ENCODE measurements around the gene SERPINA5.

The SERPINA5 gene, protein sequence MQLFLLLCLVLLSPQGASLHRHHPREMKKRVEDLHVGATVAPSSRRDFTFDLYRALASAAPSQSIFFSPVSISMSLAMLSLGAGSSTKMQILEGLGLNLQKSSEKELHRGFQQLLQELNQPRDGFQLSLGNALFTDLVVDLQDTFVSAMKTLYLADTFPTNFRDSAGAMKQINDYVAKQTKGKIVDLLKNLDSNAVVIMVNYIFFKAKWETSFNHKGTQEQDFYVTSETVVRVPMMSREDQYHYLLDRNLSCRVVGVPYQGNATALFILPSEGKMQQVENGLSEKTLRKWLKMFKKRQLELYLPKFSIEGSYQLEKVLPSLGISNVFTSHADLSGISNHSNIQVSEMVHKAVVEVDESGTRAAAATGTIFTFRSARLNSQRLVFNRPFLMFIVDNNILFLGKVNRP

DNA sequence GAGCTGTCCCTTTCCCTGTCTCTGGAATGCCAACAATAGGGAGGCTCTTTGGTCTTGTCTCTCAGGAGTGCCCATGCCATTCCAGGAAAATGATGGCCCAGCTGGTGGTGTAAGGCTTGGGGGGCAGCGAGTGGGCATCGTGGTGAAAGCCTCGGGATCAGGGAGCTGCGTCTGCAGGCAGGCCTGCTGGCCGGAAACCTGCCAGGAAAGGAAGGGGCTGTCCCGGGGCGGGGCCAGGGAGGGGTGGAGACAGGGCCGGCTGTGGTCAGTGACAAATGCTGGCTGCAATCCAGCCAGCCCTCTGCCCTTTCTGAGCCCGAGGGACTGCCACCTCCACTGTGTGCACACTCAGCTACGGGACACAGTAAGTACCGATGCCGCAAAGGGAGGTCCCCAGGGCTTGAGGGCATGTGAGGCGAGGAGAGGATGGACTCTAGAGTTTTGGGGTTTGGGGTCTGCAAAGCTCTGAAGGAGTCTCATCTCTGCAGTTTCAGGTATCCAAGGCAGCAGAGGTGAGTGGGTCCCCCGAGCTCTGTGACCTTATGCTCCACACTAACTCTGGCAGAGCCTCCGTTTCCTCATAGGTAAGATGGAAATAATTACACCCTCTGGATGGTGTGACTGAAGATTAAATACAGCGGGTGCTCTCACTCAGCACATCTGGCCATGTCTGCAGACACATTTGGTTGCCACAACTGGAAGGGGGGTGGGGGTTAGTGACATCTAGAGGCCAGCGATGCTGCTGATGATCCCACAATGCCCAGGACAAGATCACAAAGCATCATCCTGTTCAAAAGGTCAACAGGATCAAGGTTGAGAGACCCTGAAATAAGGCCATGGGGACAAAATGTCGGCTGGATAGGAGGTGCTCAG, at the start of gene SERPINA5:
Gene SERPINA5, plus strand, starts transcription at position 300 of the 873 bp plus-strand sequence. CDS start 5,937 bp downstream, outside the sequence.
- no peaks in the 10 kb centered on the region for H3K4me1 ChIP-seq
- DNase-seq (ENCODE audit: low spot score in 2 of 2), result peak in 1 of 2 experiments; percentile 34
- in situ Hi-C loops (cut with MboI; ENCODE audit: low sequenced_read_pairs), result no loop called here

GRCh38 chr14:94532447-94532846, 48.8 kb upstream of the SERPINA5 start:
- no peak overlapping the region for H3K4me3 ChIP-seq
- in situ Hi-C loops (cut with MboI; ENCODE audit: low sequenced_read_pairs), result no loop called here
- peaks cover 8% of the 10 kb centered on the region; the same call in 1 of the 2 replicates for H3K27me3 ChIP-seq (ENCODE audit: low read depth)
- H3K36me3 ChIP-seq (replicated peaks), result no peaks in the 10 kb centered on the region
- H3K4me1 ChIP-seq, result no peaks in the 10 kb centered on the region
- DNase-seq (ENCODE audit: low spot score in 2 of 2), result no peak
- H3K9me3 ChIP-seq, result peaks cover 2% of the 10 kb centered on the region; the same call in 1 of the 2 replicates

More for the DNA sequence above, at the start of gene SERPINA5:
- H3K36me3 ChIP-seq (replicated peaks), result no peaks in the 10 kb centered on the region
- H3K27me3 ChIP-seq (ENCODE audit: low read depth), result no peaks in the 10 kb centered on the region; the same call in none of the 2 replicates
- no peak within 1 kb of the TSS for H3K4me3 ChIP-seq
- H3K9me3 ChIP-seq, result no peaks in the 10 kb centered on the region

DNA sequence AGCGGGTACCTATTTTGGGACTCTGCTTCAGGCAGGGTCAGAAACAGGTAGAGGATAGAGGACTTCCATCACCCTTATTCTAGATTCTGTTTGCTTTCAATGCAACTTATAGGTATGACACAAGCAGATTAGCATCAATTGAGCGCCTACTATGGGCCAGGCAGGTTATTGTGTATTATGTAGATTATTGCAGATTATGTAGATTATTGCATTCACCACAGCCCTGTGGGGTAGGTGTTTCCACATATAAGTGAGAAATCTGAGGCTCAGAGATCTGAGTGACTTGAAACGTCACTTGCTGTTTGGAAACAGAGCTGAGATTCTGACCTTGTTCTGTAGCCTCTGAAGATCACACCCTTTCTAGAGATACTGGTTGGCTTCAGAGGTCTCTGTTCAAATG, 45.7 kb upstream of the SERPINA5 start:
- H3K4me3 ChIP-seq, result no peak overlapping the region
- H3K4me1 ChIP-seq, result no peaks in the 10 kb centered on the region
- in situ Hi-C loops (cut with MboI; ENCODE audit: low sequenced_read_pairs), result no loop called here
- H3K27me3 ChIP-seq (ENCODE audit: low read depth), result peaks cover 8% of the 10 kb centered on the region; the same call in 1 of the 2 replicates
- no peak for DNase-seq (ENCODE audit: low spot score in 2 of 2)
- H3K9me3 ChIP-seq, result peaks cover 2% of the 10 kb centered on the region; the same call in 1 of the 2 replicates
- no peaks in the 10 kb centered on the region for H3K36me3 ChIP-seq (replicated peaks)

DNA sequence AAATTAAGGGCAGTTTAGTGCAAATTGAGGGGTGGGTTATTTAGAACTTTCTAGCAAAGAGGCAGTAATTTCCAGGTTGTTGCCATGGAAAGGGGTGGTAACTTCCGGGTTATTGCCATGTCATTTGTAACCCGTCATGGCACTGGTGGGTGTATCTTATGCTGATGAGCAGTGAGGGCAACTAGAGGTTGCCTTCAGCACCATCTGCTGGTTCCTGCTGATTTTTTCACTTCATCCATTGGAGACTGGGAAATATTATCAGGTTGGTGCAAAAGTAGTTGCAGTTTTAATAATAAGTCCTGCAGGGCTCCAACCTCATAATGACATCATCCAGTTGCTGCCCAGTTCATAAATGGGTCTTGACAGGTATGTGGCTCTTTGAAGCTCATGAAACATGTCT, 44.4 kb upstream of the SERPINA5 start:
- H3K4me3 ChIP-seq, result no peak overlapping the region
- no peaks in the 10 kb centered on the region for H3K4me1 ChIP-seq
- H3K9me3 ChIP-seq, result no peaks in the 10 kb centered on the region
- peak; percentile 12 to 28 for DNase-seq (ENCODE audit: low spot score in 2 of 2)
- in situ Hi-C loops (cut with MboI; ENCODE audit: low sequenced_read_pairs), result no loop called here
- peaks cover 5% of the 10 kb centered on the region; the same call in 1 of the 2 replicates for H3K27me3 ChIP-seq (ENCODE audit: low read depth)
- H3K36me3 ChIP-seq (replicated peaks), result no peaks in the 10 kb centered on the region

DNA sequence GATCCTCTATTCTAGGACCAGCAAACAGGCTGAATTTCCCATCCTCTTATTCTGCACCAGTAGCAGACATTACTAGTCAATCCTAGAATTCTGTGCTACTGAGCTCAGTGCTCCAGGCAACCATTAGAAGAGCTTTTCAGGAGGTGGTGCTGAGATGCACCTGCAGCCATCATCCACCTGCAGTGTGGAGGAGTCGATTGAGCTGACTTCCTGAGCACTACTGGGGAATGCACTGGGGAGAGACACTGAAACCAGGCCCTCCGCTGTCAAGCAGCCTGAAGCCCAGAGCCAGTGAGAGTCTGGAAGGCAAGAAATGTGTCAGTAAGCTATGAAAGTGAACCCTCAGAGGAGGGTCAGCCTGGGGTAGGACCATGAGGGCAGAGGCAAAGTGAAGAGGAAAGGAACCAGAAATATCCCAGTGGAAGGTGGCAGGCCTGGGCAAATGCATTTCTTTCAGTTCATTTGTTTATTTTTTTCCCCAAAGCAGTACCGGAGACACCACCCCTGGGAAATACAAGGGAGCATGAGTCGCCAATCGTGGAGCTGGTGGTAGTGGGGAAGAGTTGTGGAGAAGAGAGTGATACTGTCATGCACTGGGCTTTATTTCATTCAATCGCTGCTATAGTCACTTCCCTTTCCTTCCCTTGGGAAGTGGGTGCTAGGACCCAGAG, 43.0 kb upstream of the SERPINA5 start:
- Histone ChIP-seq H3K27me3 (ENCODE audit: low read depth) (no peaks in the 10 kb centered on the region), H3K4me3 (no peak overlapping the region), H3K9me3 (no peaks in the 10 kb centered on the region), H3K36me3 (replicated peaks) (no peaks in the 10 kb centered on the region), H3K4me1 (no peaks in the 10 kb centered on the region)
- no peak for DNase-seq (ENCODE audit: low spot score in 2 of 2)
- in situ Hi-C loops (cut with MboI; ENCODE audit: low sequenced_read_pairs), result no loop called here

DNA sequence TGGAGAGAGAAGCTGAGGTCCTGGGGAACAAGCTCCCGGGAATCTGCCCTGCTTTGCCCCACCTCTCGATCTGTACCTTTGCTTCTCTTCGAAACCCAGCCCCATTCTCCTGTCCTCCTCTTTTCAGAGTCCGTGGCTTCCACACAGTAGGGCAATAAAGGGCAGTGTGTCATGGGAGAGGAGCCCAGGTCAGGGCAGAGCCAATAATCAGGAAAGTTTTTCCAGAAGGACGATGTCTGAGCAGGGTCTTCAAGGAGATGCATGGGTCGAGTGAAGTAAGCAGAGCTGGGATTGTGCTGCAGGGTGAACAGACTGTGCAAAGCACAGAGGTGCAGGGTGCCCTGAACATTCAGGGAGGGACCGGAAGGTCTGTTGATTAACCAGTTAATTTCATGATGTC, 42.0 kb upstream of the SERPINA5 start:
- in situ Hi-C loops (cut with MboI; ENCODE audit: low sequenced_read_pairs), result no loop called here
- no peak overlapping the region for H3K4me3 ChIP-seq
- DNase-seq (ENCODE audit: low spot score in 2 of 2), result no peak
- H3K27me3 ChIP-seq (ENCODE audit: low read depth), result no peaks in the 10 kb centered on the region
- H3K4me1 ChIP-seq, result no peaks in the 10 kb centered on the region
- H3K9me3 ChIP-seq, result no peaks in the 10 kb centered on the region
- H3K36me3 ChIP-seq (replicated peaks), result no peaks in the 10 kb centered on the region

DNA sequence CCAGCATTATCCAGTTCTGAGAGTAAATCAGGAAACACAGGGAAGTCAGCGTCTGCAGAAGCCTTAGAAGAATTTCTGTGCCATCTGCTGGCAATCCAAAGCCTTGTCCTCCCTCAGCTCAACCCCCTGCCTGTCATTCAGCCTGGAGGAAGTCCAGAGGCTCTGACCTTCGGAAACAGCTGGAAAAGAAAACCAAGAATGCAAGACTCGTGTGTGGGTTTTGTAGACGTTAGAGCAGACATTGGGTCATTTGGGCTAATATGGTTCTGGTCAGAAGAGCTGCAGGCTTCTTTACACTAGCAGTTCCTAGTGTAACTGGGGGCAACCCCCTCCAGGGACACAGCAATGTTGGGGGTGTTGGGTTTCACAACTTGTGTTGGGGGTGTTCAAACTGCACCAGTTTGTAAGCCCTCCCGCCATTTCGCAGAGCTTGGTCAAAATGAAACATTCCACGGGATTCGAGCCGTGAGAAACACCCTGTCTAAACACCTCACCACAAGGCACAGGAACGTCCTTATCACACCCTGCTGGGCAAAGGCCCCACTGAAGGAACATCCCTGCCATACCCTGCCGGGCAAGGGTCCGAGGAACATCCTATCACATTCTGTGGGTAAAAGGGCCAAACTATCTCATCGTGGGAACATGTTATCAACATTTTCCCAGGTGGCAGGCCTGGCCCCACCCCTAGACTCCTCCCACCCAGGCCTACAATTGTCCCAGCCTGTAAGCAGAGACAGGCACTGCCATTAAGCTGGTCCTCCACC, 41.0 kb upstream of the SERPINA5 start:
- no peaks in the 10 kb centered on the region for H3K9me3 ChIP-seq
- in situ Hi-C loops (cut with MboI; ENCODE audit: low sequenced_read_pairs), result no loop called here
- H3K36me3 ChIP-seq (replicated peaks), result no peaks in the 10 kb centered on the region
- no peaks in the 10 kb centered on the region for H3K4me1 ChIP-seq
- no peak overlapping the region for H3K4me3 ChIP-seq
- no peaks in the 10 kb centered on the region for H3K27me3 ChIP-seq (ENCODE audit: low read depth)
- no peak for DNase-seq (ENCODE audit: low spot score in 2 of 2)

DNA sequence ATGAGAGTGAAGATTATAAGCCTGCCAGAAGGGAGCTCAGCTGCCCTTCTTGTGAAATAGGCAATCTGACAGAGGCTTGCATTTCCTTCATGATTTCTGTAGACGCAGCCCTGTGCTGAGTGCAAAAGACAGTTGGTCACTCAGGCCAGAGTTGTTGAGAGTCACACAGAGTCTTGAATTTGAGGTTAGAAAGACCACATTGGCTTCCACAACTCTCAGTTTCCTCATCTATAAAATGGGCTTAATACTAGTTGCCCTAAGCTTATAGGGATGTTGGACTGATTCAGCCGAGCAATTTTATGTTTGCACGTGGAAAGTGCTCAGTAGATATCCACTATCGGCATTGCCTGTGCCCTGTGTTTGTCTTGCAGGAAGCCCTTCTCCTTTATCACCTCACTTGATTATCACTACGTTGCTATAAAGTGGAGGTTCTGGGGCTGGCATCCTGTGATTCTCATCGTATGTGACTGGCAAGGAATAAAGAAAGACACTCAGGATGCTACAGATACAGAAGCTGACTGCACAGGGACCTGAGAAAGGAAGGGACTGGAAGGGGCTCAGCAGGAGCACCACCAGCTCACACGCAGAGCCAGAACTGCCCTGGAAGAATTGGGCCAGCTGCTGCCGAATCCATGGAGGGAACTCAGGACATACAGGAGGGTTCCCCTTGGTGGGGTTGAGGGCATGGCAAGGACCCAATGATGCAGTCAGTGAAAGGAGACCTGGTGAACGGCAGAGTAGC, 39.8 kb upstream of the SERPINA5 start:
- no peak overlapping the region for H3K4me3 ChIP-seq
- in situ Hi-C loops (cut with MboI; ENCODE audit: low sequenced_read_pairs), result no loop called here
- H3K4me1 ChIP-seq, result no peaks in the 10 kb centered on the region
- no peak for DNase-seq (ENCODE audit: low spot score in 2 of 2)
- H3K27me3 ChIP-seq (ENCODE audit: low read depth), result no peaks in the 10 kb centered on the region
- H3K9me3 ChIP-seq, result no peaks in the 10 kb centered on the region
- H3K36me3 ChIP-seq (replicated peaks), result no peaks in the 10 kb centered on the region

DNA sequence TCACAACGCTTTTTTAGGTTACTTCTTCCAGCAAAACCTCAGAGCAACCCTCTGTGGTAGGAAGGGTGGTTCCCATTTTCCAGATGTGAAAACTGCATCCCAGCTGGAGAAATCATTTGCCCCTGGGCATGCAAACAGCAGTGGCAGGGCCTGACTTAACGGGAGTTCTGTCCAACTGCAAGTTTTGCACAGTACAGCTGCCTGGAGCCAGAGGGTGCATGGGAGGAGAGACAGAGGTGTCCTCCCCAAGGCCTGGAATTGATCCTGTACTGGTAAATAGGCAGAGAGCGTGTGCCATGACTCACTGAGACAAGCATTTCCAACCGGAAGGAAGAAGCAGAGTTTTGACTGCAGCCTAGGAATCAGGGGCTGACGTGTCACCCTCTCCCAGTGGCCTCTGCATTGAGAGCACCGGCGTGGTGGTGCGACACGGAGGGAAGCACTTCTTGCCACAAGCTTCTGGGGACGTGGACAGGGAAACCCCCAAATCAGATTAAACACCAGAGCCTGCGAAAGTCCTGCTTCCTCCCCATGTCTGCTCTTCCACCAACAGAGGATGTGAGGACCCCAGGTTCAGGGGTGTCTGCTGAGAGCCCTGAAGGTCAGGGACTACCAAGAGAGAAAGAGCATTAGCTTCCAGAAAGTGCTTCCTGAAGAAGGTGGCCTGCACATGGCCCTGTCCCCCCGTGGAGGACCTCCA, 39.0 kb upstream of the SERPINA5 start:
- Histone ChIP-seq H3K4me1 (no peaks in the 10 kb centered on the region), H3K36me3 (replicated peaks) (no peaks in the 10 kb centered on the region), H3K27me3 (ENCODE audit: low read depth) (no peaks in the 10 kb centered on the region), H3K9me3 (no peaks in the 10 kb centered on the region), H3K4me3 (no peak overlapping the region)
- no peak for DNase-seq (ENCODE audit: low spot score in 2 of 2)
- in situ Hi-C loops (cut with MboI; ENCODE audit: low sequenced_read_pairs), result no loop called here

DNA sequence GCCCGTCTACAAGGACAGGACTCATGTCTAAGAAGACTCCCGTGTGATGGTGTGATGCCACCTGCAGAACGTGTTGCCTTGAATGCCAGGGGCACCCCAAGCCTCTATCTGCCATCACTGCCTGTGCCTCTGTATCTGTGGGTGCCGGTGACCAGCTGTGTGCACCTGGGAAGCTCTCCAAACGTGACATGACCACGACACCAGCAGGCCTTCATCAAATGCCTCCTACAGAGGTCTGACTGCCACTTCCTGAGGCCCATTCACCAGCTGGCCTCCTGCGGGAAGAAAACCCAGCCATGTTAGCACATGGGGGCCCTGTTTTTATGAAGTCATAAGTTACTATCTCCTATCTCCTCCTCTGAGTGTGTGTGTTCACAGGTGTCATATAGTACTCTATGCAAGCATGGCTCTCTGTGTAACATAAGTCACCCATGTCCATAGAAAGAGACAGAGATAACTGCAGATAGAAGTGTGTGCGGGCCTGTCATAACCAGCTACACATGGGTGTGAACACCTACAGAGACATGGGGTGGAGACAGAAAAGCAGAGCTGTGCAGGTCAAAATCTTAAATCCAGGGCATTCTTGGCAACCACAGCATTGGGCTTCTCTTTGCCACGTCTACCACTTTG, 38.3 kb upstream of the SERPINA5 start:
- Histone ChIP-seq H3K9me3 (no peaks in the 10 kb centered on the region), H3K27me3 (ENCODE audit: low read depth) (no peaks in the 10 kb centered on the region), H3K4me1 (no peaks in the 10 kb centered on the region), H3K4me3 (no peak overlapping the region), H3K36me3 (replicated peaks) (no peaks in the 10 kb centered on the region)
- in situ Hi-C loops (cut with MboI; ENCODE audit: low sequenced_read_pairs), result no loop called here
- no peak for DNase-seq (ENCODE audit: low spot score in 2 of 2)

DNA sequence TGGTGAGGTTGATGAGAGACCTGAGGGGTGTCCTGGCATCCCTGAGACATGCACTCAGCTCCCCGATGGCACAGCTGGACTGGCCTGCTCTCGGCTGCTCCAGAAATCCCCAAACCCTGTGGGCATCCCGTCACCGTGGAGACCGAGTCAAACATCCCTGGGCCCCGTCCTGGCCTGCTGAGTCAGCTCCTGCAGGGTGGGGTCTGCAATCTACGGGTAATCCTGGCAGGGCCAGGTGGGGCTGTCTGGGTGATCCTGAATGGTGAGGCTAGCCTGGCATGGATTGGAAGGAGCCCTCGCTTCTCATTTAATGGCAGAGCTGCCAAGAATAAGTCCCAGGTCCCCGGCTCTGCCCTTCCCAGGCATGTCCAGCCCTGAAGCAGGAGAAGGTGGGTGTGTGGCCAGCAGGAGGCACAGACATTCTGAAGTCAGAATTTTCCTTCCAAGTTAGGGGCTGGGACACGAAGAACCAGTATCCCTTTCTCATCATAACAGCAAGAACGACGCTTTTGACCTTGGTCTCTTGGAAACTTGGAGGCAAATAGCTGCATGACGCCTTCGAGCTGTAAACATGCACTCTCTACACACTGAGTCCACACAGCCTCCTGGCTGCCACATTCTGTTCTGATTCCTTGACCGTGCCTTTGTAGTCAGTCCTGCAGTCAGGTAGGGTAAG, 37.6 kb upstream of the SERPINA5 start:
- DNase-seq (ENCODE audit: low spot score in 2 of 2), result no peak
- H3K4me1 ChIP-seq, result no peaks in the 10 kb centered on the region
- H3K9me3 ChIP-seq, result no peaks in the 10 kb centered on the region
- no peak overlapping the region for H3K4me3 ChIP-seq
- H3K27me3 ChIP-seq (ENCODE audit: low read depth), result no peaks in the 10 kb centered on the region
- in situ Hi-C loops (cut with MboI; ENCODE audit: low sequenced_read_pairs), result no loop called here
- H3K36me3 ChIP-seq (replicated peaks), result no peaks in the 10 kb centered on the region
